GM12891 (cell line): ENCODE results near the gene MVB12B.

Experiments used
- DNase-seq: peaks from one replicate; pipeline ENCODE4 v3.0.0; 2011; ENCODE audit warnings: low spot score; ENCODE audit not compliant: insufficient read length
- FAIRE-seq: peaks from 2 replicates; lab custom pipeline; 2011; peaks lifted over from hg19 to GRCh38; lab: Jason Lieb, UNC
- PAX5 ChIP-seq: IDR thresholded peaks from 2 replicates; pipeline ENCODE4 v1.6.1; 2011; ENCODE audit warnings: low read length, moderate library complexity, mild to moderate bottlenecking; ENCODE audit not compliant: insufficient read depth, severe bottlenecking
- POLR2A ChIP-seq: IDR thresholded peaks from 2 replicates; pipeline ENCODE4 v1.6.1; 2011; ENCODE audit warnings: low read depth, low read length, control low read depth
- POLR2AphosphoS5 ChIP-seq: IDR thresholded peaks from 2 replicates; pipeline ENCODE4 v1.6.1; 2011; ENCODE audit warnings: low read depth, low read length, control low read depth
- POU2F2 ChIP-seq: IDR thresholded peaks from 2 replicates; pipeline ENCODE4 v1.6.1; 2011; ENCODE audit warnings: low read depth, mild to moderate bottlenecking, control low read depth, low read length, moderate library complexity
- SPI1 ChIP-seq: IDR thresholded peaks from 2 replicates; pipeline ENCODE4 v1.6.1; 2011; ENCODE audit warnings: low read depth, low read length, control low read depth
- TAF1 ChIP-seq: IDR thresholded peaks from 2 replicates; pipeline ENCODE4 v1.6.1; 2011; ENCODE audit warnings: low read depth, low read length, control low read depth

The MVB12B gene

DNA sequence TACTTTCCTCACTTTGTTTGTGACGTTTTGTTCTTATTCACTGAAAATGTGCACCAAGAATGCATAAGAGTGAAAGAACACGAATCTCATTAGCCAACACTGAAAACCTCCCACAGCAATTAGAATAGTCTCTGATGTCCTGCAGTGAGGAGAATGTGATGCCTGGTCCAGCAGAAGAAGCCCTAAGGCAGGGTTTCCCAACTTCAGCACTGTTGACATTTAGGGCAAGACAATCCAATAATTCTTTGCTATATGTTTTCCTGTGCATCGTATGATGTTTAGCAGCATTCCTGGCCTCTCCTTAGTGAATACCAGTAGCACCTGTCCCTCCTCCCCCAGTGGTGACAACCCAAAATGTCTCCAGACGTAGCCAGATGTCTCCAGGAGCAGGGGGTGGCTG lies 14.8 kb downstream of the MVB12B start:
- TF ChIP-seq SPI1 = no peak
- TF ChIP-seq POLR2AphosphoS5 = no peak
- TF ChIP-seq POU2F2 = no peak
- TF ChIP-seq TAF1 = no peak
- no peak for TF ChIP-seq PAX5
- TF ChIP-seq POLR2A = no peak
- FAIRE-seq = no peak

DNA sequence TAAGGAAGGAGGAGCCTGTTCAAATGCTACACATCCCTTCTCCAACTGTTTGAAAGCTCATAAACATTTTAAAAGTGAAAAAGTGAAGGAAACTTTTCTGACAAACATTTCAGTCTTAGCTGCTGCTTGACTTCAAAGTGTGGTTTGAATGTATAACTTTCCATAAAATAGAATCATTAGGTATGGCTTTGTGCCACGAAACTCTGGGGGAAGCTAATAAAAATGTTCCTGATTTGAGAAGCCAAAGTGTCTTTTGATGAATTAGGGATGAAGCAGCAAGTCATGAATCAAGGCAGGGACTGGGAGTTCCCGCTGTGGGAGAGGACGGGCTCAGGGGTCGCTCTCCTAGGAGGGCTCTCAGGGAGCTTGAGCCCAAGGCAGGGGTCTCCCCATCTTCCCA lies 15.3 kb downstream of the MVB12B start:
- no peak for DNase-seq
- no peak for TF ChIP-seq TAF1
- TF ChIP-seq SPI1 = no peak
- TF ChIP-seq PAX5 = no peak
- no peak for TF ChIP-seq POU2F2
- no peak for TF ChIP-seq POLR2AphosphoS5
- TF ChIP-seq POLR2A = no peak
- no peak for FAIRE-seq

More for the DNA sequence above, 14.8 kb downstream of the MVB12B start:
- no peak for DNase-seq

DNA sequence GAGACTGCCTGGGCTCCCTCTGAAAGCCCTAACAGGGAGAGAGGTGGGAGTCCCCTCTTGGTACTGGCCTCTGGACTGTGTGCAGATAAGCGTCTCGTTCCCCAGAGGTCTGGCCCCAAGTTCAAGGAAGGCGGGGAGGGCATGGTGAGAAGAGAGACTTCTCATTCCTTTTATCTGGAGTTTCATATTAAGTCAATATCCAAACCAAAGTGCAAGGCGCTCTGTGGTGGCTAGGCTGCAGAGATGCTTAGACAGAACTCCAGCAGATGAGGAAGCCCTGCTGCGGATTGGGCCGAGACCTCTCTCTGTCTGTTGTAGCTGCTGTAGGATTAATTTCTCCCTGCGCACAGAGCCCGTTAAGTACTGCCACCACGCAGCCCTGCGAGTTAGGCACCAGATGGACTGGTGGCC lies 16.0 kb downstream of the MVB12B start:
- TF ChIP-seq POLR2A (no peak), POLR2AphosphoS5 (no peak), TAF1 (no peak), POU2F2 (no peak), PAX5 (no peak), SPI1 (no peak)
- no peak for FAIRE-seq

DNA sequence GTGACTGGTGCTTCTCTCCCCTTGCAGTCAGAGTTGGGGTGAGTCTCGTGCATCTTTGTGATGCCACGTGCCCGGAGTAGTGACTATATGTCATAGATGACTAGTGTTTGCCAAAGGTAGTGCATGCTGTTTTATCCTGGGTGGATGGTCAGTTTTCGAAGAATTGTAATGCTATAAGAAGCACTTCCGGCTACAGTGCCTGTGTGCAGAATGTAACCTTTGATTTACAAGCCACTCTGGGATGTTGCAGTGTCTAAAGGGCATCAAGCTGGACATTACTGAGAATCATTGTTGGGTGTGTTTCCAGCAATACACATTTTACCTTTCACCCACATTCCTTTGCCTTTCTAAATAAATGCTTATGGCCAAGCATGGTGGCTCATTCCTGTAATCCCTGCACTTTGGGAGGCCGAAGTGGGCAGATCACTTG lies 16.7 kb downstream of the MVB12B start:
- FAIRE-seq (no peak), DNase-seq (no peak)
- TF ChIP-seq POLR2AphosphoS5 (no peak), TAF1 (no peak), POU2F2 (no peak), SPI1 (no peak), PAX5 (no peak), POLR2A (no peak)

More for the DNA sequence above, 16.0 kb downstream of the MVB12B start:
- no peak for DNase-seq

DNA sequence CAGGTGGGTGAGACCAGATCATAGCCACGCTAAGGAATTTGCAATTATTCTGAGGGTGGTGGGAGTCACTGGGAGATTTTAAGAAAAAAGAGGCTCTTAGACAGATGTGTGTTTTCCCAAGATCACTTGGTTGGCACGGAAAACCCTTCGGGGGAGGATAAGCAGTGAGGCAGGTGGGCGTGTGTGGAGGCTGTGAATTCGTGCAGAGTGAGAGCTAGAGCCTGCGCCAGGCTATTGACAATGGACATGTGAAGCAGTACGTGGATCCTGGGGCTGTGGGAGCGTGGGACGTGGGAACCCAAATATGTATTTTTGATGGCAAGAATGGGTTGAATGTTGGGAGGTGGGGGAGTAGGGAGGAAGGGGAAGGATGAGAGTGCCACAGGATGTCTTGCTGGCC lies 19.4 kb downstream of the MVB12B start:
- DNase-seq = no peak
- TF ChIP-seq SPI1 (no peak), POU2F2 (no peak), POLR2A (no peak), PAX5 (no peak), POLR2AphosphoS5 (no peak), TAF1 (no peak)
- FAIRE-seq = no peak

DNA sequence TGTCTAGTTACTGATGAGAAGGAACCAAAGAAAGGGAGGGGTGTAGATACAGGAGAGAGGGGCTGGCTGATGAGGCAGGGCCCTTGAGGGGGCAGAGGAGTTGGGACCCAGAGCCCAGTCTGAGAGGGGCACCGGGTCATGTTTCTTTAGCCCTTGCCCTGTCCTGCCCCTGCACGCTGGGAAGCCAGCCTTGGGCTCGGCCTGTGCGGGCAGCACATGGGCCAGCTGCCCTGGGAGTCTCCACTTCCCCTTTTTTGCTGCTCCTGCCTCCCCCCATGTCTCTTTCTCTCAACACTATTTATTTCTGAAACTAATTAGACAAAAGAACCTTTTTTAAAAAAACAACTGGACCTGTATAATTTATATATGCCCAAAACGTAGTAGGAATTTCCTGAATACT lies 20.5 kb downstream of the MVB12B start:
- TF ChIP-seq POLR2AphosphoS5 = no peak
- TF ChIP-seq SPI1 = peak; percentile 74
- TF ChIP-seq TAF1 = no peak
- TF ChIP-seq PAX5 = no peak
- DNase-seq = no peak
- no peak for FAIRE-seq

DNA sequence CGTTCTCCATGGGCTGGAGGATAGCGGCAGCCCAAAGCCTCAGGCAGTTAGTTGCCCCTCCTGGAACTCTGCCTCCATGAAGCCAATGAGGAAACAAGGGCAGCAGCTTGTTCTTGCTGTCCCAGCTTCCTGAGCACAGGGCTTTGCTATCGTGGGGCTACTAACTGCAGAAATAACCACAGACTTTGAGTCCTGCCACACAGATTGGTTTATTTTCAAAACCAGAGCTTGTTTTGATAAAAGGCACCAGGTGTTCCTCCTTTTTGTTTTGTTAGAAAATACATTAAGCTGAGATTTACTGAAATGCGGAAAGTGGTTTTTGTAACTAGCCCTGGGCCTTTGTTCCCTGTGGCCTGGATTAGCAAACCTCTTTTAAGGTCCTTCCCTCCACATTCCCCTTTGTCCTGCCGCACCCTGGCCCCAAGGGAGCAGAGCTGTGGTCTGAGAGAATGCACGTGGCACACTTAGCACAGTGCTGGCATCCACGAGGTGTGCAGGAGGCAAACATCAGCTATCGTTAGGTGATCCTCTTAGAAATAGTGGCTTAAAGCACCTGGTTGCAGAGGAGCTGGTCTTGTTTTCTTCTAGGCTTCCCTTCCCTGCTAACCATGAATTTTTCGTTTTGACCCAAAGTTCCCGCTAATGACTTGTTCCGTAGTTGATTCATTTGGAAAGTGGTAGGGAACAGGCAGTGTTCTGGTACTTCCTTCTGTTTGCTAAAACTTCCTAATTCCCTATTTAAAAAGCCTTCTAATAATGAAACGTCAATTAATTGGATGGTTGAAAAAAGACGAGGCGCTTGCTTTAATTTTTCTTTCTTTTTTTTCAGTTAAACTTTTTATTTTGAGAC lies 21.5 kb downstream of the MVB12B start:
- no peak for TF ChIP-seq TAF1
- no peak for TF ChIP-seq SPI1
- TF ChIP-seq POLR2AphosphoS5 = no peak
- TF ChIP-seq PAX5 = no peak
- TF ChIP-seq POU2F2 = no peak
- TF ChIP-seq POLR2A = no peak
- FAIRE-seq (no peak), DNase-seq (no peak)

DNA sequence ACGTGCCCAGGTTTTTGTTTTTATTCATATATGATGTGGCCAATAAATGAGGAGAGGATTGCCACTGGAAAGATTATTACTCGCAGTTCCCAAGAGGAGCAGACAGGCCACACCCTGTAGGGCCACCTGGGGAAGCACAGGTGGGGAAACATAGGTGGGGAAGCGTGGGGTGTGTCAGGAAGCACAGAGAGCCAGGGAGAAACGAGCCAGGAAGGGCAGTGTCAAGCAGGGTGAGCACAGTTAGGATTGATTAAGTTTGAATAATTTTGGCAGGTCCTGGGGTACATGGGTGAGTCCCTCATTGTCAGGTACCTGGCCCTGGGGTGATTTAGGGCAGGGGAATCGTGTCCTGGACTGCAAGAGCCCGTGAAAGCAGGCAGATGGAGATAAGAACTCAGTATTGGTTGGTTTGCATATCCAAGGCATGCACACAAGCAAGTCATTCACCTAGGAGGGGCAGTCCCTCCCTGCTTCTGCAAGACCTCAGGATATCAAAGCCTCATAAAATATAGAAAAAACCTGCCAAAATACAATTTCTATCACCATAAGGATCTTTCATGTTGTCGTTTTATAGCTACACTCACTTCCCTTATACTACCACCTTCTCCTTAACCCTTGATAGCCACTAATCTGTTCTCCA lies 22.4 kb downstream of the MVB12B start:
- FAIRE-seq (no peak), DNase-seq (no peak)
- TF ChIP-seq POU2F2 = no peak
- TF ChIP-seq TAF1 = no peak
- no peak for TF ChIP-seq PAX5
- no peak for TF ChIP-seq SPI1
- no peak for TF ChIP-seq POLR2AphosphoS5
- TF ChIP-seq POLR2A = no peak
